HG03196 (cell line): Measurements from ENCODE around the gene PDLIM7.

Source experiments
- ATAC-seq: cut with Tn5 transposase; IDR thresholded peaks from one replicate; pipeline ENCODE4 v1.9.1; 2021; ENCODE audit not compliant: unreplicated experiment

The PDLIM7 gene

DNA sequence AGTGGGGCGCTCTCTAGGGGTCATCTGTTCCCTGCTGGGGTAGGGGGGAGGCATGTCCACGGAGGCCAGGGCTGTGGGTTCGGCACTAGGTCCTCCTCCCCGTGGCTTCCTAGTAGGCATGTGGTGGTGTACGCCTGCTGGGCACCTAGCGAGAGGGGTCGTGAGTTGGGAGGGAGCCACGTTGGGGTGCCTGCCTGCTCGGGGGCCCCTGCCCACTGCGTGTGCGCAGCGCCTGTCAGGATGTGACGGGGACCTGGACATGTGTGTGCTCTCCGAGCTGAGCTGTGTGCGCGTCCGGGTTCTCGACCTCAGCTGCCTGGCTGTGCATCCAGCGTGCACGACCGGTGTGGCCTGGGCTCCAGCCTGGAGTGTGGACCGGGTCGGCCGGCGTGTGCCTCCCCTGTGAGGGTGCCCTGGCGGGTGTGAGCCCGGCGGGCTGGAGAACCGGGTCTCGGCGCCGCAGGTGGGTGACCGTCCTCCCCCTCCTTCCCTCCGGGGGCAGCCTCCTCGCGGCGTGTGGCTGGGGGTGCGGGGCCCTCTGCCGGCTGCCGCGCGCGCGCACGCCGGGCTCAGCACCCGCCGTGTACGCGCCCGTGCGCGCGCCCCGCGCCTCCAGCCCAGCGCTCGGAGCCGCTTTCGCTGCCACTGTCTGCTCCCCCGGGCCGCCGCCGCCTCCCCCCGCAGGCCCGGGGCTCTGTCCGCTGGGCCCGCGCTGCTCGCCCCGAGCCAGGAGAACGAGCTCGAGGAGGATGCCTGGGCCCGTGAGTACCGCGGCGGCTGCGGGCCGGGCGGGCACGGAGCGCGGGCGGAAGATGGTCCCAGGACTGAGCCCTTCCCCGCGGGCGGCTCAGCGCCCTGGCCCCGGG, 51.0 kb downstream of the PDLIM7 start, which contains the start of gene PRR7:
Gene PRR7, plus strand, starts transcription at position 615 of the 866 bp plus-strand sequence. CDS start 8,254 bp downstream, outside the sequence.
- ATAC-seq: peak; percentile 44

- no peak for ATAC-seq
These were observed 51.5 kb downstream of the PDLIM7 start for GRCh38 chr5:177445917-177446199.

- ATAC-seq: no peak
These were observed 52.1 kb downstream of the PDLIM7 start for GRCh38 chr5:177445052-177445916.

DNA sequence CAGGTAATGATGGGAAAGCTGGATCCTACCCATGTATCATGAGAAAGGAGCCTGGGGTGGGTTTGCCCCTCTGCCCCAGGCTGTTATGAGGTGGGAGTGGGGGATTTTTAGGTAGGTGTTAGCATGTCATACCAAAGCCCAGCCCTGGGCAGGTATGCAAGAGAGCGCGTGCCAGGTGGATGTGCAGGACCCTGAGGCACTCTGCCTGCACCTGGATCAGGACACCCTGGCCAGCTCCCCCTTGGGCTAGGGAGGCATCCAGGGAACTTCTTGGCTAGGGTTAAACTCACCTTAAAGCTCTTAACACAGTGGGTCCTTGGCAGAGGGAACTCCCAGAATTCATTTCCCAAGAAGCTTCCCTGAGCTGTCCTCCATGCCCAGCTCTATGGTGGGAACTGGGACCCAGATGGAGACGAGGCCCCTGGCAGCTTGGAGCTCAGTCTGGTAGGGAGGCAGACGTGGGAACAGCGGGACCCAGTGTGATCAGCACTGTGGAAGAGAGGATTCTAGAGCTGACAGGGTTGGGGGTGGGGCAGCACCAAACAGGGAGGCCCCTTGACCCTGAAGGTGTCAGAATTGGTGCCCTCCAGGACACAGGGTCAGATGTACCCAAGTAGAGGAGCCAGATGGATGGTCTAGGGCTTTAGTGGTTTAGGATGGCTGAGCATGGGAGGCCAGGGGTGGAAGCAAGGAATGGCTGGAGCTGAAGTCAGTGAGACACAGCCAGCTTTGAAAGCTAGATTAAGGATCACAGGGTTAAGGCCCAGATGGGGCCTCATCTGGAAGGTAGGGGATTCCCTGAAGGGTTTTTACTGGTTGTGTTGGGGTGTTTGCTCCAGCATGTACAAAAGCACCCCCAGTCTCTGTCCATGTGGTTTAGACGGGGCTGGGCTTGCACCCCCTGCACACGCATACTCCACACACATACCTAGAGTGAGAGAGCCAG, 53.0 kb downstream of the PDLIM7 start:
- ATAC-seq: no peak

DNA sequence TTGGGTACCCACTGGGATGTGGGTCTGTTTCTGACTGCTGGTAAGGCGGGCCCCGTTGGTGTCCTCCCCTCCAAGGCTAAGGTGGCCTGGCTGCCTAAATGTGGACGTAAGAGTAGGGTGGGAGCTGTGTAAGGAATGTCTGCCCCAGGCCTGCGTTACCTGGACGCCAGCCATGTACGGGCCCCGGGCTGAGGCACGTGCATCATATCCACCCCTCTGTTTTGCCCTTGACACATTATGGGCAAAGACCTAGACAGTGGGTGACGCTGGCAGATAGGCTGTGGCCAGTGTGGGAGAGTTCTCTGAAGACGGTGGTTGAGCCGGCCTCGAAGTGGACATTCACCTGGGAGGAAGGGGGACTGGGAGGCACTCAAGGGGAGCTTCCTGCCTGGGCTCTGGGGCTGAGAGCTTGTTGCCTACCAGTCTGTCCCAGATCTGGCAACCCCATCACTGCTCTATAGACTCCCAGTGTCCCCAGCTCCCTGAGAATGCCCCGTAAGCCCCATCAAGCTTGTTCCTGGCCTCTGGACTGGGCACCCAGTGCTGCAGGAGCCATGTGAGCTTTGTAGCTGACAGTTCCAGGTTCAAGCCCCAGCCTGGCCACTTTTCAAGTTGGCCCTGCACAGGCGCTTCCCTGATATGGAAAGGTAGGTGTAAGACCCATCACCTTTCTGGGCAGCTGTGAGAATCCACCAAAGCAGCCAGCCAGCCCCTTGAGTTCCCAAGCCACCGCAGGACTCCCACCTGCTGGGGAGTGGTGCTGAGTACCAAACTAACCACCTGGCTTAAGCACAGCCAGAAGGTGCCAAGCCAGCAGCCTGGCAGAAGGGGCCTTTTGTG, 54.0 kb downstream of the PDLIM7 start:
- no peak for ATAC-seq

GRCh38 chr5:177442066-177442826, 55.2 kb downstream of the PDLIM7 start:
- ATAC-seq: no peak

GRCh38 chr5:177440990-177441780, 56.2 kb downstream of the PDLIM7 start:
- ATAC-seq: no peak

DNA sequence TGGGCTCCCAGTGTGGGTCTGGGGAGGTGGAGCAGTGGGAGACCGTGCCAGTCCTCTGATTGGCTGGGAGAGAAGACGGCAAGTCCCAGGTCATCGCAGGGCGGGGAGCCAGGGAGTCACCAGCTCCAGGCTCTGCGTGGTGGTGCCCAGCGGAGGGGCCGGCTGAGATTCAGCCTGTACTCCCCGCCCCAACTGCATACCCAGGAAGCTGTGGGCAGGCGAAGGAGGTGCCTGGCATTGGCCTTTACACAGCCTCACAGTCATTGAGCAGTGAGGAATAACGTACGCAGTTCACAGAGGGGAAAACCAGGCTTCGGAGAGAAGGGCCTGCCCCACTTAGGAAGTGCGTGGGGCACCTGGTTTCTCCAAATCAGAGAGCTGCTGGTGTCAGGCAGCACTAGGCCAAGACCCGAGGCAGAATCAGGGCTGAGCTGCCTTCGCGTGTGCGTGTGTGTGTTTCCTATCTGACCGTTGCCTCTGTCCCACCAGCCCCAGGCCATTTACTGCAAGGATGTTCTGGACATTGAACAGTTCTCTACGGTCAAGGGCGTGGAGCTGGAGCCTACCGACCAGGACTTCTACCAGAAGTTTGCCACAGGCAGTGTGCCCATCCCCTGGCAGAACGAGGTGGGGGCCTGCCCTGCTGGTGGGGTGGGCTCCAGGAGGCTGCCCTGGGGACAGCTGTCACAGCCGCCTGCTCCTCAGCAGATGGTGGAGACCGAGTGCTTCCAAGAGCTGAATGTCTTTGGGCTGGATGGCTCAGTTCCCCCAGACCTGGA, 57.0 kb downstream of the PDLIM7 start:
- ATAC-seq: no peak

- ATAC-seq: no peak
These were observed 57.8 kb downstream of the PDLIM7 start for GRCh38 chr5:177439518-177440053.

DNA sequence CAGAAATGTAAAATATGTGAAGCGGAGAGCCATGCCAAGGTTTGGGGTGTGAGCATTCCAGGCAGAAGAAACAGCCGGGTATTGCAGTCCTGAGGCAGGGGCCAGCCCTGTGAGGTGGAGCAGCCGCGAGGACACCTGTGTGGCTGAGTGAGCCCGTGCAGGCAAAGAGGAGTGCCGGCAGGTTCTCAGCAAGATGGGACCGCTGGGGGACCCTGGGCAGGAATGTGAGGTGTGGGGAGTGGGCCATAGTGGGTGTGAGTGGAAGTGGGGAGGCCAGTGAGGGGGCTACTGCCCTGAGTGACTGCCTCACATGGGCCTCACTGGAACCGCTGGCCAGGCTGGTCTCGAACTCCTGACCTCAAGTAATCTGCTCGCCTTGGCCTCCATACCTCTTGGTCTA, 58.9 kb downstream of the PDLIM7 start:
- no peak for ATAC-seq

DNA sequence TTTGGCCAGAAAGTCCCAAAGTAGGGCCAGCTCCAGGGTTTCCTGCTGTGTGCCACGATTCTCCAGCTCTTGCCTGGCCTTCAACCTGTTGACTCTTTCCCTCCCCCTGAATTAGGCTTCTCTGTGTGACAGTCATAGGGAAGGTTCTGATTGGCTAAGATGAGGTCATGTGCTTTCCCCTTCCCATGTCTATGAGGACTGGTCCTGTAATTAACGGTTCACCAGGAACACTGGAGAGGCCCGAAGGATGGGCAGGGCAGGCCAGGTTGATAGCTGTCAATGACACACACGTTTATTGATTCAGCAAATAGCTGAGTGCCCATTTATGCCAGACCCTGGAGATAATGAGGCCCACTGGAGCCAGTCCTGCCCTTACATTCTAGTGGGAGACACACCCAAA, 59.8 kb downstream of the PDLIM7 start:
- no peak for ATAC-seq

GRCh38 chr5:177435847-177436536, 61.4 kb downstream of the PDLIM7 start:
- no peak for ATAC-seq

DNA sequence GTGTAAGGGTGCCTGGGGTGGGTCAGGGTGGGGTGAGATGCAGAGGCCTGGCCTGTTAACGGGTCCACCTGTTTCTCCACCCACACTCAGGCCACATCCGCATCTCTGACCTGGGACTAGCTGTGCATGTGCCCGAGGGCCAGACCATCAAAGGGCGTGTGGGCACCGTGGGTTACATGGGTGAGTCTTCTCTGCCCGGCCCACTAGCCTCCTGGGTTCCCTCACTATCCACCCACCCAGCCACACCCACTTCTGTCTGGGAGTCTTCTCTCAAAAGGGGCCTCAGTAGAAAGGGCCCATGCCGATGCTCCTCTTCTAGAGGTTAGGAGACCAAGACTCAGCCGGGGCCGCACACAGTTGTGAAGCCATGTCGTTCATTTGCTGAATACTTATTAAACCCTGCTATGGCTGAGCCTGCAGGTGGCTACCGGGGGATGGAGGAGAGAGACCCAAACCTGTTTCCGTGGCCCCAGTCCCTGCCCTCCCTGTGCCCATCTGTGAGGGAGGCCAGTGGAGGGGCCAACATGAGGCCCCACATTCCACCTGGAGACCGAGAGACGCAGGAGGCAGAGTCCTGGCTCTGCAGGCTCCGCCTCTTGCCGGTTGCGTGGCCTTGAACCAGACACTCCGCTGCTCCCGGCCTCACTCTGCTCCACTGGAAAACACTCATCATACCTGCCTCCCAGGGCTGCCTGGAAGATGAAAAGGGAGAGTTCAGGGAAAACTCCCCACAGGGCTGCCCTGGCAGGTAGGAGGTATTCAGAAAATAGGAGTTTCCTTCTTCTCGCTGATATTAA, 62.3 kb downstream of the PDLIM7 start:
- ATAC-seq: no peak

DNA sequence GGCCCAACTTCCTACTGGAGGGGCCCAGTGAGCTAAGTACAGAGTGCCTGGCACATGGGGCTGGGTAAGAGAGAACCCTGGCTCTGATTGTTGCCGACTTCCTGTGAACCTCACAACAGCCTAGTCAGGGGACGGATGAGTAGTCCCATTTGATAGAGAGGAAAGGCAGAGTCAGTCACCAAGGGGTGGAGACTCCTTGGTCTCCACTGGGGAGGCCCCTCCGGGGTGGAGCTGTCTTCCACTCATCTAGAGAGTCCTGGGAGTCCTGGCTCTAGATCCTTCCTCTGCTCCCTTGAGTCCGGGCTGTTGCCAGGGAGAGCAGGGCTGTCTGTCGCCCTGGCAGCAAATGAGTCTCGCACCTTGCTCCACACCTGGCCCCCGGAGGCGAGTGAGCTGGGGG, 63.0 kb downstream of the PDLIM7 start:
- ATAC-seq: no peak

DNA sequence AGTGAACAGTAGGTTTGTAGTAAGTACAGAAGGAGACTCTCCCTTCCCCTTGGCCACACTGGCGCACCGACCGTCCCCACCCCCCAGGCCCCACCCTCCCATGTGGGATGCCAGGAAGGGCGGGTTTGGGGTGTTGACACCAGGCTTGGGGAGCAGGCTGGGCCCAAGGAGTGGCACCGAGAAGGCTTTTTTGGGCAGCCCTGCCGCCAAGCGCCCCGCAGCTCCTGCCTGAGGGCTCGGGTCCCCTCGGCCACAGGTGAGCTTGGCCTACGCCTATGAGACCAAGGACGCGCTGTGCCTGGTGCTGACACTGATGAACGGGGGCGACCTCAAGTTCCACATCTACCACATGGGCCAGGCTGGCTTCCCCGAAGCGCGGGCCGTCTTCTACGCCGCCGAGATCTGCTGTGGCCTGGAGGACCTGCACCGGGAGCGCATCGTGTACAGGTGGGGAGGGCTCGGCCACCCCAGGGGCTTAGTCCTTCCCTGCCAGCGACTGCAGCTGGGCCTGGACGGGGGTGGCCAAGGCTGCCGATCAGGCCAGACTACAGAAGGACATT, 63.7 kb downstream of the PDLIM7 start:
- ATAC-seq: no peak
